Urothelium cell line (cell line): ENCODE measurements around the gene LIN7B.

Experiments
- DNase-seq: peaks from one replicate; pipeline ENCODE4 v3.0.0; 2011; ENCODE audit warnings: low spot score, mixed read lengths
- FAIRE-seq: peaks from 2 replicates; lab custom pipeline; 2011; peaks lifted over from hg19 to GRCh38; lab: Jason Lieb, UNC

Gene LIN7B

GRCh38 chr19:49160450-49161189, 46.5 kb downstream of the LIN7B start:
- DNase-seq (no peak), FAIRE-seq (no peak)

GRCh38 chr19:49161987-49162386, 47.8 kb downstream of the LIN7B start:
- no peak for DNase-seq
- FAIRE-seq, result no peak

- FAIRE-seq, result no peak
- no peak for DNase-seq
These were observed 51.1 kb downstream of the LIN7B start for GRCh38 chr19:49165111-49165750.

- DNase-seq, result no peak
- FAIRE-seq, result no peak
These were observed 51.7 kb downstream of the LIN7B start for GRCh38 chr19:49165865-49166301.

GRCh38 chr19:49167857-49168409, 53.8 kb downstream of the LIN7B start:
- no peak for DNase-seq

More at GRCh38 chr19:49167857-49168409, 53.8 kb downstream of the LIN7B start:
- no peak for FAIRE-seq
